Activated CD4-positive, alpha-beta memory T cell treated with anti-CD3 and anti-CD28 coated beads, Interleukin-2, amount 10 ng/mL, durations not matched to agents 7 days and 5 days (primary cell): ENCODE data around the gene RNGTT. TPM values are rescaled to one million over a fixed set of nuclear protein-coding genes. Genes with fewer than 3 reads are reported as not detected.
"Not testable (repeated sequence)": the region's sequence is repeated elsewhere in the genome, so short reads cannot be mapped to it uniquely, and the experiment has no call there.

ENCODE experiments used
- CTCF ChIA-PET: fragments of 350-600 bp; sonication (Branson Sonifier 250); formaldehyde crosslinking; loops from one replicate; lab custom pipeline; 2021; ENCODE audit warnings: antibody characterized with exemption, inconsistent platforms; lab: Charles Lee
- POLR2A ChIA-PET: fragments of 350-600 bp; sonication (Branson Sonifier 250); formaldehyde crosslinking; loops from one replicate; lab custom pipeline; 2021; ENCODE audit warnings: antibody characterized with exemption; lab: Charles Lee
- DNase-seq: peaks from one replicate; pipeline ENCODE4 v3.0.0-alpha.2; 2020
- H3K27ac Mint-ChIP-seq: one replicate; pipeline ENCODE4 v1.8.0; 2021; ENCODE audit warnings: mild to moderate bottlenecking, mixed read lengths
- H3K27me3 Mint-ChIP-seq: one replicate; pipeline ENCODE4 v1.8.0; 2021; ENCODE audit warnings: mixed read lengths
- H3K36me3 Mint-ChIP-seq: one replicate; pipeline ENCODE4 v1.8.0; 2021; ENCODE audit warnings: low read depth, mixed read lengths
- H3K4me1 Mint-ChIP-seq: one replicate; pipeline ENCODE4 v1.8.0; 2021; ENCODE audit warnings: mixed read lengths
- H3K4me3 Mint-ChIP-seq: one replicate; pipeline ENCODE4 v1.8.0; 2021; ENCODE audit warnings: mild to moderate bottlenecking, mixed read lengths
- H3K9me3 Mint-ChIP-seq: one replicate; pipeline ENCODE4 v1.8.0; 2021; ENCODE audit warnings: mixed read lengths
- total RNA-seq, 2 experiments: library from RNA; stranded (reverse); gene quantifications; one replicate each; pipeline ENCODE4 v1.2.3, GENCODE V29; 2021

The RNGTT gene
- total RNA-seq, 2 experiments from 2014 or later = 18.6 TPM

- no peaks in the 10 kb centered on the region for H3K9me3 Mint-ChIP-seq
- ChIA-PET POLR2A (no interaction called here), CTCF (no interaction called here)
- H3K4me3 Mint-ChIP-seq = no peak overlapping the region
- H3K4me1 Mint-ChIP-seq = no peaks in the 10 kb centered on the region
- H3K27ac Mint-ChIP-seq = no peak overlapping the region
- H3K27me3 Mint-ChIP-seq = no peaks in the 10 kb centered on the region
- H3K36me3 Mint-ChIP-seq = peaks cover 3% of the 10 kb centered on the region
- DNase-seq = no peak
These were observed 177.9 kb downstream of the RNGTT start for GRCh38 chr6:88785478-88785877.

- no peak overlapping the region for H3K4me3 Mint-ChIP-seq
- H3K27me3 Mint-ChIP-seq = no peaks in the 10 kb centered on the region
- H3K27ac Mint-ChIP-seq = no peak overlapping the region
- ChIA-PET CTCF (interaction anchor here (0.9 to 2.1 kb wide), 10 partner anchors 10 to 949 kb away, joined by 3 to 11 read pairs (median 4); no protein-coding TSS in a partner anchor), POLR2A (no interaction called here)
- peaks cover 4% of the 10 kb centered on the region for H3K4me1 Mint-ChIP-seq
- H3K9me3 Mint-ChIP-seq = peaks cover 11% of the 10 kb centered on the region
- H3K36me3 Mint-ChIP-seq = peaks cover 11% of the 10 kb centered on the region
- DNase-seq = peak; percentile 51
These were observed 182.6 kb downstream of the RNGTT start for GRCh38 chr6:88780714-88781389.

- no peaks in the 10 kb centered on the region for H3K27me3 Mint-ChIP-seq
- no peak for DNase-seq
- ChIA-PET CTCF (interaction anchor here (0.5 kb wide), 1 partner anchor 47 kb away, joined by 4 read pairs; no protein-coding TSS in a partner anchor), POLR2A (no interaction called here)
- H3K36me3 Mint-ChIP-seq = peaks cover 11% of the 10 kb centered on the region
- H3K27ac Mint-ChIP-seq = no peak overlapping the region
- peaks cover 4% of the 10 kb centered on the region for H3K4me1 Mint-ChIP-seq
- H3K4me3 Mint-ChIP-seq = no peak overlapping the region
- peaks cover 11% of the 10 kb centered on the region for H3K9me3 Mint-ChIP-seq
These were observed 187.4 kb downstream of the RNGTT start for GRCh38 chr6:88775866-88776571.

- CTCF ChIA-PET = interaction anchor here (1.5 kb wide), 1 partner anchor 12 kb away, joined by 6 read pairs; no protein-coding TSS in a partner anchor
- POLR2A ChIA-PET, H3K9me3 Mint-ChIP-seq, H3K27me3 Mint-ChIP-seq, H3K27ac Mint-ChIP-seq, DNase-seq, H3K4me3 Mint-ChIP-seq, H3K4me1 Mint-ChIP-seq, H3K36me3 Mint-ChIP-seq: not testable (repeated sequence)
These were observed 195.3 kb downstream of the RNGTT start for GRCh38 chr6:88768114-88768513.

- Mint-ChIP-seq H3K27me3 (no peaks in the 10 kb centered on the region), H3K4me1 (peaks cover 2% of the 10 kb centered on the region), H3K4me3 (no peak overlapping the region), H3K9me3 (no peaks in the 10 kb centered on the region), H3K36me3 (peaks cover 2% of the 10 kb centered on the region), H3K27ac (no peak overlapping the region)
- CTCF ChIA-PET = no interaction called here
- DNase-seq = no peak
- POLR2A ChIA-PET = no interaction called here
These were observed 199.3 kb downstream of the RNGTT start for GRCh38 chr6:88764081-88764480.

GRCh38 chr6:88763160-88763559 lies 200.3 kb downstream of the RNGTT start:
- ChIA-PET CTCF (interaction anchor here (1.5 kb wide), 1 partner anchor 17 kb away, joined by 4 read pairs; no protein-coding TSS in a partner anchor), POLR2A (no interaction called here)
- DNase-seq = no peak
- Mint-ChIP-seq H3K9me3 (no peaks in the 10 kb centered on the region), H3K36me3 (peaks cover 2% of the 10 kb centered on the region), H3K27me3 (no peaks in the 10 kb centered on the region), H3K4me1 (peaks cover 2% of the 10 kb centered on the region), H3K27ac (no peak overlapping the region), H3K4me3 (no peak overlapping the region)

- peaks cover 2% of the 10 kb centered on the region for H3K4me1 Mint-ChIP-seq
- H3K36me3 Mint-ChIP-seq = no peaks in the 10 kb centered on the region
- no peaks in the 10 kb centered on the region for H3K9me3 Mint-ChIP-seq
- H3K4me3 Mint-ChIP-seq = no peak overlapping the region
- H3K27ac Mint-ChIP-seq = no peak overlapping the region
- POLR2A ChIA-PET = no interaction called here
- CTCF ChIA-PET = interaction anchor here (0.9 kb wide), 1 partner anchor 19 kb away, joined by 6 read pairs; no protein-coding TSS in a partner anchor
- no peak for DNase-seq
- H3K27me3 Mint-ChIP-seq = no peaks in the 10 kb centered on the region
These were observed 202.0 kb downstream of the RNGTT start for GRCh38 chr6:88761237-88762031.

- DNase-seq = no peak
- Mint-ChIP-seq H3K4me1 (no peaks in the 10 kb centered on the region), H3K9me3 (peaks cover under 1% of the 10 kb centered on the region), H3K27me3 (no peaks in the 10 kb centered on the region), H3K27ac (no peak overlapping the region), H3K36me3 (peaks cover 4% of the 10 kb centered on the region), H3K4me3 (no peak overlapping the region)
- ChIA-PET POLR2A (no interaction called here), CTCF (interaction anchor here (0.9 kb wide), 1 partner anchor 20 kb away, joined by 6 read pairs; no protein-coding TSS in a partner anchor)
These were observed 203.3 kb downstream of the RNGTT start for GRCh38 chr6:88760091-88760490.

- POLR2A ChIA-PET = no interaction called here
- H3K4me1 Mint-ChIP-seq = peaks cover 3% of the 10 kb centered on the region
These were observed 212.5 kb downstream of the RNGTT start for GRCh38 chr6:88750936-88751335.

GRCh38 chr6:88749849-88750248 lies 213.6 kb downstream of the RNGTT start:
- no peak for DNase-seq
- H3K27me3 Mint-ChIP-seq = no peaks in the 10 kb centered on the region
- peaks cover under 1% of the 10 kb centered on the region for H3K4me1 Mint-ChIP-seq
- H3K27ac Mint-ChIP-seq = no peak overlapping the region
- peaks cover under 1% of the 10 kb centered on the region for H3K36me3 Mint-ChIP-seq
- H3K4me3 Mint-ChIP-seq = no peak overlapping the region
- H3K9me3 Mint-ChIP-seq = peaks cover under 1% of the 10 kb centered on the region
- POLR2A ChIA-PET = no interaction called here
- CTCF ChIA-PET = no interaction called here

More at GRCh38 chr6:88750936-88751335, 212.5 kb downstream of the RNGTT start:
- Mint-ChIP-seq H3K4me3 (no peak overlapping the region), H3K27ac (no peak overlapping the region), H3K27me3 (no peaks in the 10 kb centered on the region), H3K36me3 (peaks cover 7% of the 10 kb centered on the region), H3K9me3 (peaks cover 3% of the 10 kb centered on the region)
- DNase-seq = no peak
- CTCF ChIA-PET = no interaction called here

GRCh38 chr6:88748141-88748540 lies 215.3 kb downstream of the RNGTT start:
- Mint-ChIP-seq H3K9me3 (no peaks in the 10 kb centered on the region), H3K27me3 (no peaks in the 10 kb centered on the region), H3K27ac (no peak overlapping the region), H3K36me3 (no peaks in the 10 kb centered on the region), H3K4me1 (no peaks in the 10 kb centered on the region), H3K4me3 (no peak overlapping the region)
- ChIA-PET CTCF (no interaction called here), POLR2A (no interaction called here)
- no peak for DNase-seq

- no peak for DNase-seq
- Mint-ChIP-seq H3K4me3 (no peak overlapping the region), H3K27me3 (no peaks in the 10 kb centered on the region), H3K27ac (no peak overlapping the region), H3K4me1 (no peaks in the 10 kb centered on the region), H3K9me3 (no peaks in the 10 kb centered on the region), H3K36me3 (peaks cover 15% of the 10 kb centered on the region)
- POLR2A ChIA-PET = no interaction called here
- CTCF ChIA-PET = no interaction called here
These were observed 221.5 kb downstream of the RNGTT start for GRCh38 chr6:88741939-88742338.

- Mint-ChIP-seq H3K36me3 (peaks cover 21% of the 10 kb centered on the region), H3K27ac (no peak overlapping the region), H3K4me1 (no peaks in the 10 kb centered on the region), H3K4me3 (no peak overlapping the region), H3K27me3 (no peaks in the 10 kb centered on the region), H3K9me3 (no peaks in the 10 kb centered on the region)
- POLR2A ChIA-PET = no interaction called here
- CTCF ChIA-PET = no interaction called here
- DNase-seq = no peak
These were observed 222.3 kb downstream of the RNGTT start for GRCh38 chr6:88741071-88741470.
